Glutamatergic neuron (in vitro differentiated cells): Measurements from ENCODE around the gene CFLAR. TPM values are rescaled to one million over a fixed set of nuclear protein-coding genes. Genes with fewer than 3 reads are reported as not detected.

Source experiments
- DNase-seq: peaks from one replicate; pipeline ENCODE4 v3.0.0; 2022
- H3K27ac Mint-ChIP-seq: one replicate; pipeline ENCODE4 v1.8.0; 2020; ENCODE audit warnings: mild to moderate bottlenecking, mixed read lengths, inconsistent platforms; ENCODE audit not compliant: unreplicated experiment
- H3K27me3 Mint-ChIP-seq: one replicate; pipeline ENCODE4 v1.8.0; 2020; ENCODE audit warnings: mild to moderate bottlenecking, moderate library complexity, mixed read lengths, inconsistent platforms; ENCODE audit not compliant: unreplicated experiment
- H3K36me3 Mint-ChIP-seq: one replicate; pipeline ENCODE4 v1.8.0; 2020; ENCODE audit warnings: mild to moderate bottlenecking, mixed read lengths, inconsistent platforms; ENCODE audit not compliant: unreplicated experiment
- H3K4me1 Mint-ChIP-seq: one replicate; pipeline ENCODE4 v1.8.0; 2020; ENCODE audit warnings: mild to moderate bottlenecking, low read depth, mixed read lengths, inconsistent platforms; ENCODE audit not compliant: unreplicated experiment
- H3K4me3 Mint-ChIP-seq: one replicate; pipeline ENCODE4 v1.8.0; 2020; ENCODE audit warnings: mild to moderate bottlenecking, mixed read lengths, inconsistent platforms; ENCODE audit not compliant: unreplicated experiment
- H3K9me3 Mint-ChIP-seq: one replicate; pipeline ENCODE4 v1.8.0; 2020; ENCODE audit warnings: mild to moderate bottlenecking, moderate library complexity, mixed read lengths, inconsistent platforms; ENCODE audit not compliant: unreplicated experiment
- total RNA-seq: library from RNA; stranded (reverse); fragmentation: NEBNext Ultra II Directional; extraction: Animal tissue kit (Norgen Biotek cat#: 25700); gene quantifications from one replicate; pipeline ENCODE4 v1.2.1, GENCODE V29; 2021; ENCODE audit not compliant: unreplicated experiment
- TF ChIP-seq, protein P1 (sequence below): fragments of 200-600 bp; sonication (generic); IDR thresholded peaks from one replicate; pipeline ENCODE4 v1.5.0; 2021; ENCODE audit not compliant: partially characterized antibody, unreplicated experiment

The CFLAR gene
- total RNA-seq, 1 donor from 2014 or later = 88.0 TPM

- no peaks in the 10 kb centered on the region for H3K36me3 Mint-ChIP-seq
- H3K27ac Mint-ChIP-seq = no peak overlapping the region
- no peak for DNase-seq
- H3K9me3 Mint-ChIP-seq = peaks cover 2% of the 10 kb centered on the region
- H3K4me1 Mint-ChIP-seq = peaks cover 15% of the 10 kb centered on the region
- H3K4me3 Mint-ChIP-seq = no peak overlapping the region
- TF ChIP-seq, protein P1, sequence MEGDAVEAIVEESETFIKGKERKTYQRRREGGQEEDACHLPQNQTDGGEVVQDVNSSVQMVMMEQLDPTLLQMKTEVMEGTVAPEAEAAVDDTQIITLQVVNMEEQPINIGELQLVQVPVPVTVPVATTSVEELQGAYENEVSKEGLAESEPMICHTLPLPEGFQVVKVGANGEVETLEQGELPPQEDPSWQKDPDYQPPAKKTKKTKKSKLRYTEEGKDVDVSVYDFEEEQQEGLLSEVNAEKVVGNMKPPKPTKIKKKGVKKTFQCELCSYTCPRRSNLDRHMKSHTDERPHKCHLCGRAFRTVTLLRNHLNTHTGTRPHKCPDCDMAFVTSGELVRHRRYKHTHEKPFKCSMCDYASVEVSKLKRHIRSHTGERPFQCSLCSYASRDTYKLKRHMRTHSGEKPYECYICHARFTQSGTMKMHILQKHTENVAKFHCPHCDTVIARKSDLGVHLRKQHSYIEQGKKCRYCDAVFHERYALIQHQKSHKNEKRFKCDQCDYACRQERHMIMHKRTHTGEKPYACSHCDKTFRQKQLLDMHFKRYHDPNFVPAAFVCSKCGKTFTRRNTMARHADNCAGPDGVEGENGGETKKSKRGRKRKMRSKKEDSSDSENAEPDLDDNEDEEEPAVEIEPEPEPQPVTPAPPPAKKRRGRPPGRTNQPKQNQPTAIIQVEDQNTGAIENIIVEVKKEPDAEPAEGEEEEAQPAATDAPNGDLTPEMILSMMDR = no peak
- no peaks in the 10 kb centered on the region for H3K27me3 Mint-ChIP-seq
Observed at GRCh38 chr2:201204655-201205514, 88.9 kb downstream of the CFLAR start.

- no peak for DNase-seq
- H3K36me3 Mint-ChIP-seq = no peaks in the 10 kb centered on the region
- no peaks in the 10 kb centered on the region for H3K27me3 Mint-ChIP-seq
- H3K27ac Mint-ChIP-seq = peak overlapping the region; percentile 74
- H3K4me3 Mint-ChIP-seq = no peak overlapping the region
- peaks cover 15% of the 10 kb centered on the region for H3K4me1 Mint-ChIP-seq
- TF ChIP-seq, protein P1 = no peak
- H3K9me3 Mint-ChIP-seq = peaks cover 2% of the 10 kb centered on the region
Observed at GRCh38 chr2:201205515-201205849, 89.5 kb downstream of the CFLAR start.

DNA sequence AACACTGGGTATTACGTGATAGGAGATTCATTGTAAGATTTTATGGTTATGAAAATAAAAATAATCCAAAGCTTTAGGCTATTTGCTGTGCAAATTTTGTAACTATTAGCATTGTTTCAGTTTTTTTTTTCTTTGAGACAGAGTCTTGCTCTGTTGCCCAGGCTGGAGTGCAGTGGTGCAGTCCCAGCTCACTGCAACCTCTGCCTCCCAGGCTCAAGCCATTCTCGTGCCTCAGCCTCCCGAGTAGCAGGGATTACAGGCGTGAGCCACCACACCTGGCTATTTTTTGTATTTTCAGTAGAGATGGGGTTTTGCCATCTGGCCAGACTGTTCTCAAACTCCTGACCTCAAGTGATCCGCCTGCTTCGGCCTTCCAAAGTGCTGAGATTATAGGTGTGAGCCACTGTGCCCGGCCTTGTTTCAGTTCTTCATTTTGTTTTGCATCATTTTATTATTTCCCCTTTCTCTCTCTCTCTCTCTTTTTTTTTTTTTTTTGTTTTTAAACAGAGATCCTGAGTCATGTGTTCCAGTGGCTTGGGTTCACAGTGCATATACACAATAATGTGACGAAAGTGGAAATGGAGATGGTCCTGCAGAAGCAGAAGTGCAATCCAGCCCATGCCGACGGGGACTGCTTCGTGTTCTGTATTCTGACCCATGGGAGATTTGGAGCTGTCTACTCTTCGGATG lies 92.7 kb downstream of the CFLAR start:
- Mint-ChIP-seq H3K9me3 (peaks cover 2% of the 10 kb centered on the region), H3K27ac (no peak overlapping the region), H3K36me3 (no peaks in the 10 kb centered on the region), H3K4me1 (peaks cover 12% of the 10 kb centered on the region), H3K27me3 (no peaks in the 10 kb centered on the region), H3K4me3 (no peak overlapping the region)
- DNase-seq = no peak
- TF ChIP-seq, protein P1 = no peak

DNA sequence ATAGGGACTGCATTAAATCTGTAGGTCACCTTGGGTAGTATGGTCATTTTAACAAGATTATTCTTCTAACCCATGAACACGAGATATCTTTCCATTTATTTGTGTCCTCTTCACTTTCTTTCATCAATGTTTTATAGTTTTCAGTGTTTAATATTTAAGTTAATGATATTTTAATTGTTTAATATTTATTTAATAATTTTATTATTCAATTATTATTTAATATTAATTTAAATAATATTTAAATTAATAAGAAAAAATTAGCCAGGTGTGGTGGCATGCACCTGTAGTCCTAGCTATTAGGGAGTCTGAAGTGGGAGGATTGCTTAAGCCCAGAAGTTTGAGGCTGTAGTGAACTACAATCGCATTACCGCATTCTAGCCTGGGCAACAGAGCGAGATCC lies 100.0 kb downstream of the CFLAR start:
- Mint-ChIP-seq H3K9me3 (peaks cover 2% of the 10 kb centered on the region), H3K36me3 (no peaks in the 10 kb centered on the region), H3K27ac (no peak overlapping the region), H3K4me3 (no peak overlapping the region), H3K4me1 (peaks cover 4% of the 10 kb centered on the region), H3K27me3 (no peaks in the 10 kb centered on the region)
- DNase-seq = no peak
- TF ChIP-seq, protein P1 = no peak

DNA sequence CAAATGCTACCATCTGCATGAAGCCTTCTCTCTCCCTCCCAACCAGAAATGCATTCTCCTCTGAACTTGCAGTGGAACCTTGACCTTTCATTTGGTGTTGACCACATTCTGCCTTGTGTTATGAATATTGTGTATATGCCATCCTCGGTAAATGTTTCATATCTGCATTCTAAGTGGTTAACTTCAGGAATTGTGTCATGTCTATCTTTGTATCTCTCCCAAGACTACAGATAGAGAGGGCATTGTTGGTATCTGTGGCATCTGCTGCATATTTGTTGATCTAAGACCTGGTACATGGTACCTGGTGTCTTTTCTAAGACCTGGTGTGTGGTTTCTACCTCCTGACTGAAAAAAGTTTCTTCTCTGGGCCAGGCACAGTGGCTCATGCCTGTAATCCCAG lies 101.0 kb downstream of the CFLAR start:
- Mint-ChIP-seq H3K9me3 (peaks cover 2% of the 10 kb centered on the region), H3K4me1 (peaks cover 6% of the 10 kb centered on the region), H3K36me3 (no peaks in the 10 kb centered on the region), H3K27ac (no peak overlapping the region), H3K4me3 (no peak overlapping the region), H3K27me3 (no peaks in the 10 kb centered on the region)
- TF ChIP-seq, protein P1 = no peak
- DNase-seq = no peak
